Gastrocnemius medialis (tissue), 4 donors: ENCODE measurements around the gene SGCA. TPM values are rescaled to one million over a fixed set of nuclear protein-coding genes. Genes with fewer than 3 reads are reported as not detected.
A peak's percentile ranks its signal among the peaks of the same experiment; 100 is the strongest.

Experiments
- ATAC-seq, 2 donors: fragments of 150-250 bp; one replicate each; pipeline ENCODE4 v1.9.1; 2016
- DNase-seq, 2 donors: peaks; one replicate each; pipeline ENCODE4 v3.0.0-alpha.2; 2019
- H3K27ac ChIP-seq, 4 donors: fragments of 200-600 bp; sonication (generic); 1 replicate in 1 of 4; 2 replicates in 3 of 4; pipeline ENCODE4 v1.5.1; 2016 to 2018; ENCODE audit warnings: mild to moderate bottlenecking in 2 of 4, moderate library complexity in 1 of 4
- H3K27me3 ChIP-seq, 3 donors: fragments of 200-600 bp; sonication (generic) in 2 of 3; 1 replicate in 1 of 3; 2 replicates in 2 of 3; pipeline versions ENCODE4 v1.5.1 to v1.6.0; 2016 to 2019; ENCODE audit warnings: mild to moderate bottlenecking in 1 of 3, moderate library complexity in 1 of 3
- H3K36me3 ChIP-seq, 2 donors: fragments of 200-600 bp; sonication (generic) in 1 of 2; one replicate each; pipeline ENCODE4 v1.5.1; 2017 to 2018
- H3K4me1 ChIP-seq, 2 donors: fragments of 200-600 bp; sonication (generic) in 1 of 2; one replicate each; pipeline ENCODE4 v1.5.1; 2016 to 2017; ENCODE audit warnings: mild to moderate bottlenecking in 2 of 2
- H3K4me3 ChIP-seq, 4 donors: fragments of 200-600 bp; sonication (generic) in 3 of 4; 1 replicate in 1 of 4; 2 replicates in 3 of 4; pipeline ENCODE4 v1.5.1; 2016 to 2019; ENCODE audit warnings: mild to moderate bottlenecking in 2 of 4
- H3K9me3 ChIP-seq, 3 donors: fragments of 200-600 bp; sonication (generic) in 2 of 3; 1 replicate in 1 of 3; 2 replicates in 2 of 3; pipeline ENCODE4 v1.5.1; 2016 to 2019
- CTCF ChIP-seq, 5 experiments: fragments of 450-650 bp in 3 of 5; fragments of 200-600 bp in 2 of 5; sonication (generic) in 2 of 5; IDR thresholded peaks in 4 of 5; conservative IDR thresholded peaks in 1 of 5; 1 replicate in 4 of 5; 2 replicates in 1 of 5; pipeline ENCODE4 v1.5.1; 2016 to 2019; ENCODE audit warnings: antibody characterized with exemption in 5 of 5, mild to moderate bottlenecking in 3 of 5, moderate library complexity in 3 of 5
- POLR2A ChIP-seq, 2 donors: fragments of 450-650 bp; IDR thresholded peaks; one replicate each; pipeline ENCODE4 v1.6.1; 2017; ENCODE audit warnings: antibody characterized with exemption in 2 of 2, mild to moderate bottlenecking in 2 of 2, moderate library complexity in 2 of 2
- in situ Hi-C, 4 donors: fragments of 200-750 bp; cut with MboI; loops; one replicate each; pipeline versions ENCODE4 v1.15.0 to v1.8.0; 2017; ENCODE audit warnings: low sequenced_read_pairs in 4 of 4
- intact Hi-C: fragments of 100-400 bp; cut with DNase I; formaldehyde crosslinking; loops from one replicate; pipeline ENCODE4 v1.15.1; 2023; ENCODE audit warnings: low total_unique reads
- total RNA-seq, 4 donors: library from RNA; depleted of rRNA; stranded (reverse); fragments of >200 nt; gene quantifications; one replicate each; pipeline versions ENCODE4 v1.1.0 to v1.2.3, GENCODE V29; 2016

The SGCA gene
- total RNA-seq, 4 donors from 2014 or later = 227 to 385 (median 292) TPM

DNA sequence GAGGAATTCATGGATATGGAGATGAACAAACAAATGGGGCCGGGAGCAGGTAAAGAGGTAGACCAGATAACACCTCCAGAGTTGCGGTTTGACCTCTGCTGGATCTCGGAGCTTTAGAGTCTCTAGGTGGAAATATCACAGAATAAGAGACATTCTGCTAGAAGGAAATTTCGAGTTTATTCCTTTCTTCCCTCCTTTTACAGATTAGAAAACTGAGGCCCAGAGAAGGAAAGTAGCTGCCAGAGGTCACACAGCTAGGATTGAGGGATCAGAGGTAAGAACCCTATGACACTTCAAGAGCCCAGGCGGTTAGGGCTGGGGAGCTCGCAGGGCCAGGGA, 43.3 kb downstream of the SGCA start:
- Histone ChIP-seq H3K4me1 (peaks cover 4 to 15% of the 10 kb centered on the region in 2 donors), H3K36me3 (no peaks in the 10 kb centered on the region), H3K27me3 (peaks cover 8 to 30% (median 28%) of the 10 kb centered on the region in 3 donors), H3K4me3 (no peak overlapping the region), H3K9me3 (no peaks in the 10 kb centered on the region), H3K27ac (peak overlapping the region; percentile 48 to 74 (median 58))
- no peak for ATAC-seq
- intact Hi-C loops (no loop called here), in situ Hi-C loops (loop anchor here in 2 of 4 donors (5.0 kb wide), 2 partner anchors 63 to 88 kb away; partner anchors contain the start of gene TMEM92 (in 1 of the 2))
- DNase-seq = no peak
- TF ChIP-seq CTCF (IDR thresholded peaks at IDR 0.05 in 4 of 5, conservative IDR thresholded peaks at IDR 0.05 in 1 of 5) = no peak
- TF ChIP-seq POLR2A (IDR thresholded peaks at IDR 0.05) = no peak

GRCh38 chr17:50209472-50210239, 43.9 kb downstream of the SGCA start:
- Histone ChIP-seq H3K27me3 (peaks cover 8 to 30% (median 28%) of the 10 kb centered on the region in 3 donors), H3K9me3 (no peaks in the 10 kb centered on the region), H3K36me3 (no peaks in the 10 kb centered on the region), H3K4me1 (peaks cover 4 to 15% of the 10 kb centered on the region in 2 donors), H3K4me3 (no peak overlapping the region), H3K27ac (peak overlapping the region; percentile 54 to 74 (median 58))
- in situ Hi-C loops (loop anchor here in 2 of 4 donors (5.0 kb wide), 2 partner anchors 63 to 88 kb away; partner anchors contain the start of gene TMEM92 (in 1 of the 2)), intact Hi-C loops (no loop called here)
- ATAC-seq (peak; percentile 51 to 53), DNase-seq (peak; percentile 49 to 71)
- TF ChIP-seq CTCF (IDR thresholded peaks at IDR 0.05 in 4 of 5, conservative IDR thresholded peaks at IDR 0.05 in 1 of 5) = no peak
- peak in 1 of 2 donors; percentile 37 for TF ChIP-seq POLR2A (IDR thresholded peaks at IDR 0.05)

DNA sequence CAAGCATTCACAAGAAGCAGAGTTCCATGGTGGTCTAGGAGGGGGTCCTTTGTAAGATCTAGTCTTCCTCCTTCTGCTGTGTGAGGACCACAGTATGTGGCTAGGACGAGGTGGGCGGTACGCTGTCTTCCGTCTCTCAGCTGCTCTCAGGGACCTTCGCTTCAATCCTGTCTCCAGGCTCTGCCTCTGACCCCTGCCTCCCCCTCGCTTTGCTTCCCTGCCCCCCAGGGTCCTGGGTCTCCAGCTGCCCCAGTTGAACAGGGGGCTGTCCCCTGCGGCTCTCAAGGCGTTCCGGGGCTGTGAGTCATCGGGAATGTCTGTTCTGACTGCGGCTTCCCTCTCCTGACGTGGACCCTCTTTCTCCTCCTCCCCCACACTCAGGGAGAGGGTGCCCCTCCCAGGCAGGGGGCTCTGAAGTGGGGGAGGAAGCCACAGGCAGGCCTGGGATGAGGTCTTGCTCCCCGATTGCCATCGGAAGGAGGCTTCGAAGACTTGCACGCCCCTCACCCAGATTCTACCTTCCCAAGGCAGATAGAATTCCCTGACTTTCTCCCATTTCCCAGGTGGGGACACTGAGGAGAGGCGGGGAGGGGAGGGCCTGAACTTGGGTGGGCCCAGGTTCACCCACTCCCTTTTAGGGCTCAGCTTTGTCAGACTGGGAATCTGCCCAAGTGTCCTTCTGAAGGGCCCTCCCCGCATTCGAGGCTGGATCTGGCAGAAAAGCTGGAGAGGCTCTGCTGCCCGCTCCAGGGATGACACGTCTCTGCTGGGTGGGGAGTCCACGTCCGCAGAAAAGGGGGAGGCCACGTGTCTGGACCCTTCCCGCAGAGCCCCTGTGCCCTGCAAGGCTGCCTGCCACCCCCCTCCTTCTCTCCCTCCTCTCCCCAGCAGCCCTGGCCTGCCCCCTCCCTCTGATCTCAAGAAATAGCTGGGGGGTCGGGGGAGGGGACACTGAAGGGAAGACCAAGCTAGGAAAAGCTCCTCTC, 44.7 kb downstream of the SGCA start:
- TF ChIP-seq POLR2A (IDR thresholded peaks at IDR 0.05) (no peak), CTCF (IDR thresholded peaks at IDR 0.05 in 4 of 5, conservative IDR thresholded peaks at IDR 0.05 in 1 of 5) (no peak)
- in situ Hi-C loops = no loop called here
- no peak overlapping the region for H3K4me3 ChIP-seq
- ATAC-seq (peak in 1 of 2 donors; percentile 16), DNase-seq (no peak)
- peaks cover 4 to 15% of the 10 kb centered on the region in 2 donors for H3K4me1 ChIP-seq
- no peaks in the 10 kb centered on the region for H3K9me3 ChIP-seq
- H3K36me3 ChIP-seq = no peaks in the 10 kb centered on the region
- H3K27me3 ChIP-seq = peaks cover 8 to 30% (median 28%) of the 10 kb centered on the region in 3 donors
- H3K27ac ChIP-seq = peak overlapping the region; percentile 47 to 74 (median 56)
- intact Hi-C loops = no loop called here

DNA sequence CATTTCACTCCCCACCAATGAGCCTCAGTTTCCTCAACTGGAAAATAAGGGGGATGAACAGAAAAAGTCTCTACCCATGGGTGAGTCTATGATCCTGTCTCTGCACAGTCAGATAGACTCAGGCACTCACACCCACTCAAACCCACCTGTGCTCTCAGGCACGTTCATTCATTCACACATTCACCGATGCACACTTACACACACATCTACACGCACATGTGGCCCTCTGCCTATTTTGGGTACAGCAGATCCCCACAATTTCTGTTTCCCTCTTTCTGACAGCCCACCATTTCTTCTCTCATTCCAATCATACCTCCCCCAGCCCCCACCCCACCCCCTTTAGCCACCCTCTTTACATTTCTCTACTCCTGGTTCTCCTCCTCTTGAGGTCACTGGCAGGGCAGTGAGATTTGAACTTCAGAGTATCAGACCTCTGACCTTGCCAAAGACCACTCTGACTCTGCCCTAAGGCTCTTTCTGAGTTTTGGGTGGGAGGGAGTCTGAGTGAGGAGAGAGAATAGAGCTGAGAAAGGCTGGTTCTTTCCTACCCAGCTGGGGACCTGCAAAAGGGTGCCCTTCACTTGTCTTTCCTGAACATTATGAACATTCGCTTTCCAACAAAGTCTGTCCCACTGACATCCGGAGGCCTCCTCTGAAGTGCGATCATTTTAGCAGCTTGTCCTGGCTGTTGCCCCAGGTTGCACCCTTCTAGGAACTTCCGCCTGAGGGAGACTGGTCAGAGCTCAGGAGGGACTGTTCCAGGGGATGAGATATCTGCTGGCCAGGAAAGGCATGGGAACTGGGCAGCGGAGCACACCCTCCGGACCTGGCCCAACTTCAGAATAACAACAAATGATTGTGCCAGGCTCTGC, 45.7 kb downstream of the SGCA start:
- Histone ChIP-seq H3K9me3 (no peaks in the 10 kb centered on the region), H3K36me3 (no peaks in the 10 kb centered on the region), H3K4me3 (no peak overlapping the region), H3K27ac (peak overlapping the region in 2 of 4 donors; percentile 59 to 74), H3K4me1 (peaks cover 4 to 15% of the 10 kb centered on the region in 2 donors), H3K27me3 (peaks cover 8 to 28% (median 25%) of the 10 kb centered on the region in 3 donors)
- no peak for DNase-seq
- intact Hi-C loops (no loop called here), in situ Hi-C loops (no loop called here)
- ATAC-seq = no peak
- TF ChIP-seq POLR2A (IDR thresholded peaks at IDR 0.05) (no peak), CTCF (IDR thresholded peaks at IDR 0.05 in 4 of 5, conservative IDR thresholded peaks at IDR 0.05 in 1 of 5) (no peak)
